Retinal pigment epithelial cell (primary cell): Measurements from ENCODE around the gene INPP5D.

Experiments
- DNase-seq: peaks from one replicate; pipeline ENCODE4 v3.0.0-alpha.2; 2010; ENCODE audit warnings: low read depth
- H3K4me3 ChIP-seq: 2 replicates; pipeline ENCODE4 v1.5.1; 2011; ENCODE audit warnings: mild to moderate bottlenecking, low read length, control low read depth, moderate library complexity
- TF ChIP-seq, protein P1 (sequence below): conservative IDR thresholded peaks from 2 replicates; pipeline ENCODE4 v1.5.1; 2011; ENCODE audit warnings: low read depth, low read length, control low read depth, inconsistent platforms

The INPP5D gene

DNA sequence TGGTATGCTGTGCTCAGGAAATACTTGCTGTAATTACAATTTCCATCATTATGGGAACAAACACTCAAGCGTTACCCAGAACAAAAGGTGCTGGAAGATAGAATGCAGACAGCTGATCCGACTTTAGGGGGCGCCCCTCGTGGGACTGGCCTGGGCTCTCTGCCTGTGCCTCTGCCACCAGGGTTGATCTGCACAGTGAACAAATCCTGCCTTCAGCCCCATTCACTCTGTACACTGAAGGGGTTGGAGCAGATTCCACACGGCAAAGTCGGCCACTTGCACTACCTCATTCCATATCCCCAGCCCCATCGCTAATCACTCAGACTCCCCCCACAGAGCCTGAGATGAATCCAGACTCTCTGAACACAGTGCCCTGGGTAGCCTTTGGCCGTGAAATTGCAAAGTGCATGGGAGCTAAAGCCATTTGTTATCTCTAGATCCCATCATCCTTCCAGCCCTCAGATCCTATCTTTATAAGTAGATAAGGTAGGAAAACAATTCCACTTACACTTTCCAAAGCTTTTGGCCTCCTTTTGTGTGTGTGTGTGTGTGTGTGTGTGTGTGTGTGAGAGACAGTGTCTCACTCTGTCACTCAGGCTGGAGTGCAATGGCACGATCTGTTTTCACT lies 69.3 kb downstream of the INPP5D start:
- TF ChIP-seq, protein P1, sequence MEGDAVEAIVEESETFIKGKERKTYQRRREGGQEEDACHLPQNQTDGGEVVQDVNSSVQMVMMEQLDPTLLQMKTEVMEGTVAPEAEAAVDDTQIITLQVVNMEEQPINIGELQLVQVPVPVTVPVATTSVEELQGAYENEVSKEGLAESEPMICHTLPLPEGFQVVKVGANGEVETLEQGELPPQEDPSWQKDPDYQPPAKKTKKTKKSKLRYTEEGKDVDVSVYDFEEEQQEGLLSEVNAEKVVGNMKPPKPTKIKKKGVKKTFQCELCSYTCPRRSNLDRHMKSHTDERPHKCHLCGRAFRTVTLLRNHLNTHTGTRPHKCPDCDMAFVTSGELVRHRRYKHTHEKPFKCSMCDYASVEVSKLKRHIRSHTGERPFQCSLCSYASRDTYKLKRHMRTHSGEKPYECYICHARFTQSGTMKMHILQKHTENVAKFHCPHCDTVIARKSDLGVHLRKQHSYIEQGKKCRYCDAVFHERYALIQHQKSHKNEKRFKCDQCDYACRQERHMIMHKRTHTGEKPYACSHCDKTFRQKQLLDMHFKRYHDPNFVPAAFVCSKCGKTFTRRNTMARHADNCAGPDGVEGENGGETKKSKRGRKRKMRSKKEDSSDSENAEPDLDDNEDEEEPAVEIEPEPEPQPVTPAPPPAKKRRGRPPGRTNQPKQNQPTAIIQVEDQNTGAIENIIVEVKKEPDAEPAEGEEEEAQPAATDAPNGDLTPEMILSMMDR: peak; percentile 43
- no peak overlapping the region for H3K4me3 ChIP-seq
- no peak for DNase-seq

DNA sequence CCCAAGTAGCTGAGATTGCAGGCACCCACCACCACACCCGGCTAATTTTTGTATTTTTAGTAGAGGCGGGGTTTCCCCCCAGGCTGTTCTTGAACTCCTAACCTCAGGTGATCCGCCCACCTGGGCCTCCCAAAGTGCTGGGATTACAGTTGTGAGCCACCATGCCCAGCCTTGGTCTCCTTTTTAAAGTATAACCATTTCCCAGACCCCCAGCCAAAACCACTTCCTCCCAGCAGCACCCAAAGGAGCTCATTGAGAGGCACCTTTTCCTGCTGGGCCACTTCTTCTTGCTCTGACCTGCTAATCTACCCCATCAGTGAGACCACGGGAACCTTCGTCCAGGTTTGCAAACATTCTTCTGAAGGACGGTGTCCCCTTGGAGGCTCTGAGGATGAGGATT lies 69.9 kb downstream of the INPP5D start:
- TF ChIP-seq, protein P1: no peak
- DNase-seq: no peak

DNA sequence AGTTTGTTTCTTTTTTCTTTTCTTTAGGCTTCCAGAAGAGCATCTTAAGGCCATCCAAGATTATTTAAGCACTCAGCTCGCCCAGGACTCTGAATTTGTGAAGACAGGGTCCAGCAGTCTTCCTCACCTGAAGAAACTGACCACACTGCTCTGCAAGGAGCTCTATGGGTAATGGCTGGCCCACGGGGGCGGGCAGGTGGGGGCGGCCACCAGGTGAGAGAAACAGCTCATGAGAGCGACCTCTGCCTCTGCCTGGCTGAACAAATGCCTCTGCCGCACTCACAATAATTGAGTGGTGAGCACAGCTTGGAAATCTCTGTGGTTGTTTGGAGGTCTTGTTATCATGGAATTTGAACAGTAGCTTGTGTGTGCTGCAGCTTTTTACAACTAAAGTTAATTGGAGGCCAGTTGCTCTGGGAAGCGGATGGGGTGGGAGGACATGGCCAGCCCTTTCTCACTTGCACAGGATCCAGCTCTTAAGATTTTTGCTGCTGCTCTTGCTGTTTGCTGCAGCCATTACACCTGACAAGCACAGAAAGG lies 70.4 kb downstream of the INPP5D start:
- DNase-seq: no peak
- H3K4me3 ChIP-seq: no peak overlapping the region
- TF ChIP-seq, protein P1: no peak

More for the DNA sequence above, 69.9 kb downstream of the INPP5D start:
- no peak overlapping the region for H3K4me3 ChIP-seq

DNA sequence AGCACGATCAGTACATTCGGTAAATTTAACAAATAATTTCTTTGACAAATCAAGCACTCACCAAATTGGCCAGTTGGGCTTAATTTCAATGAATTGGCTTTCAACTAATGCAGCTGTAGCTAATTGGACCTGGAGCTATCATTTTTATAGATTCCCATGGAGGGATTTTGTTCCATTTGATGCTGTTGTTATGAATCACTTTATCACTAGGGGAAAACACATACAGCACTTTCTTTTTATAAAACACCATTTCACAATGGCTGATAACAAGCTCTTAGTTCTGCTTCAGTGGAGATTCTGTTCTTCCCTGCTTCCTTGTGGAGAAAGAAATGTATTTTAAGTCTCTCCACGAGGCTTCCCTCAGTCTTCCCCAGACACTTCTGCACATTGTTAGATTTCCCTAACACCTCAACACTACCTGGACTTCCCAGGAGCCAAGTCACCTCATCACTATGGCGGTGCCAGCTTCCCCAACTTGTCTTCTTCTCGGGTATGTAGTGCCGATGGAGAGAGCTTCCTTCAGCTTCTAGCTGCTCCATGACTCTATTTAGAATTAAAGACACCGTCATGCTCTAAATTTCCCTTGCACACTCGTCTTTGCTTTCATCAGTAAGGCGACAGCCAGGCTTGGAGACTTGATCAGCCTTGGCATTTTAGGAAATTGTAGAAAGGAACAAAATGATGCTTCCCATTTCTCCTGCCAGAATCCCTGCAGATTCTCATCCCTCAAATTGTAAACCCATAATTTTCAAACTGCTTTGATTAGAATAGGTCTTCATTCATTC lies 72.0 kb downstream of the INPP5D start:
- TF ChIP-seq, protein P1: no peak
- DNase-seq: no peak
- no peak overlapping the region for H3K4me3 ChIP-seq

DNA sequence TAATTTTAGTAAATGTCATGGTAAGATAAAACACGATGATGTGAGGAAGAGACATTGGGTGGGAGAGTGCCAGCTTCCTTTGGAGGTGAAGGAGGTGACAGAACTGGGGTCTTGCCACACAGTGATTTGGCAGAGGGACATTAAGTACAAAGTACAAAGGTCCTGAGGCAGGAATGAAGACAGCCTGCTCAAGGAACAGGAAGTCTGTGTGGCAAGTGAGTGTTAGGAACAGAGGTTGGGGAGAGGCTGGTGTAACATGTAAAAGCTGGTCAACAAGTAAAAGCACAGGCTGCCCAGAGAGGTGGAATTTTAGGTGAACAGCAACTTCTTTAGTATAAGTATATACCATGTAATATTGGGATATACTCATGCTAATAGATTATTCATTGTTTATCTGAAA lies 73.1 kb downstream of the INPP5D start:
- no peak overlapping the region for H3K4me3 ChIP-seq
- TF ChIP-seq, protein P1: no peak
- no peak for DNase-seq

DNA sequence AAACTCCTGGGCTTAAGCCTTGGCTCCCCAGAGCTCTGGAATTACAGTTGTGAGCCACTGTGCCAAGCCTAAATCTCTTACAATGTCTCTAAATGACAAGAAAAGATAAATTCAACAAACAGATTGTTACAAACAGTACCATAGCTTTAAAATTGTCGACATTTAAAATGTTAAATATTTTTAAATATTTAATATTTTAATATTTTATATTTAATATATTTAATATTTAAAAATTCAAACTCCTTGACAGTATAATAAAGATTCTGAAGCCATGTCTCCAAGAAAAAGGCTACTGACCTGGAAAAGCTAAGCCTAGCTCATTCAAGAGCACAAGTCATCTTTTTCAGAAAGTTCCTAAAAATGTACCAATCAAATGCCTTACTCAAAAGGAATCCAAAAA lies 75.3 kb downstream of the INPP5D start:
- no peak for DNase-seq
- H3K4me3 ChIP-seq: no peak overlapping the region
- TF ChIP-seq, protein P1: no peak
